Bronchial epithelial cell (primary cell): Measurements from ENCODE around the gene COX20. TPM values are rescaled to one million over a fixed set of nuclear protein-coding genes. Genes with fewer than 3 reads are reported as not detected.

Experiments used
- DNase-seq: peaks from one replicate; pipeline ENCODE4 v3.0.0-alpha.2; 2010; ENCODE audit warnings: low read depth
- FAIRE-seq: peaks from 2 replicates; lab custom pipeline; 2011; peaks lifted over from hg19 to GRCh38; lab: Jason Lieb, UNC
- H3K27me3 ChIP-seq: 2 replicates; pipeline ENCODE4 v1.5.1; 2011; ENCODE audit warnings: low read length; ENCODE audit not compliant: control insufficient read depth, insufficient read depth
- H3K36me3 ChIP-seq: 2 replicates; pipeline ENCODE4 v1.5.1; 2011; ENCODE audit warnings: low read length; ENCODE audit not compliant: control insufficient read depth, insufficient read depth
- H3K4me3 ChIP-seq: 2 replicates; pipeline ENCODE4 v1.5.1; 2011; ENCODE audit warnings: mild to moderate bottlenecking, low read depth, low read length, control low read depth
- CTCF ChIP-seq: IDR thresholded peaks from 2 replicates; pipeline ENCODE4 v1.5.1; 2011; ENCODE audit warnings: mild to moderate bottlenecking, moderate library complexity, low read length, control low read depth, inconsistent platforms; ENCODE audit not compliant: insufficient read depth, severe bottlenecking
- total RNA-seq: library from RNA; depleted of rRNA; stranded (reverse); fragments of >200 nt; gene quantifications from 2 replicates; pipeline ENCODE4 v1.2.1, GENCODE V29; 2014

Gene COX20
- total RNA-seq, 1 donor from 2014 or later: 11.1 TPM

GRCh38 chr1:244860078-244860477, 24.6 kb downstream of the COX20 start:
- Histone ChIP-seq H3K36me3 (peaks cover 35% of the 10 kb centered on the region), H3K4me3 (no peak overlapping the region), H3K27me3 (no peaks in the 10 kb centered on the region)
- no peak for TF ChIP-seq CTCF
- DNase-seq (no peak), FAIRE-seq (no peak)

- DNase-seq: peak; percentile 41
- FAIRE-seq: no peak
- Histone ChIP-seq H3K27me3 (no peaks in the 10 kb centered on the region), H3K4me3 (peak overlapping the region; percentile 99), H3K36me3 (peaks cover 29% of the 10 kb centered on the region)
- no peak for TF ChIP-seq CTCF
Measured at GRCh38 chr1:244860914-244861610, 25.6 kb downstream of the COX20 start.

GRCh38 chr1:244861683-244862082, 26.2 kb downstream of the COX20 start:
- FAIRE-seq: no peak
- DNase-seq: no peak
- Histone ChIP-seq H3K4me3 (peak overlapping the region; percentile 99), H3K27me3 (no peaks in the 10 kb centered on the region), H3K36me3 (peaks cover 27% of the 10 kb centered on the region)
- TF ChIP-seq CTCF: no peak

- no peak for FAIRE-seq
- H3K27me3 ChIP-seq: no peaks in the 10 kb centered on the region
- DNase-seq: no peak
- peaks cover 23% of the 10 kb centered on the region for H3K36me3 ChIP-seq
- TF ChIP-seq CTCF: no peak
- H3K4me3 ChIP-seq: peak overlapping the region; percentile 99
Measured at GRCh38 chr1:244862354-244862698, 26.9 kb downstream of the COX20 start.

- Histone ChIP-seq H3K36me3 (peaks cover 20% of the 10 kb centered on the region), H3K4me3 (peak overlapping the region; percentile 99), H3K27me3 (no peaks in the 10 kb centered on the region)
- TF ChIP-seq CTCF: no peak
- peak; percentile 71 for DNase-seq
- FAIRE-seq: no peak
Measured at GRCh38 chr1:244862699-244863490, 27.4 kb downstream of the COX20 start.
